Activated CD8-positive, alpha-beta memory T cell treated with anti-CD3 and anti-CD28 coated beads for 1 hour (primary cell): ENCODE measurements around the gene KIF15.
"Not testable (repeated sequence)": the region's sequence is repeated elsewhere in the genome, so short reads cannot be mapped to it uniquely, and the experiment has no call there.

Experiments
- DNase-seq, 2 donors: peaks; one replicate each; pipeline ENCODE4 v3.0.0-alpha.2; 2020; ENCODE audit warnings: low read depth in 1 of 2; ENCODE audit errors: extremely low read depth in 1 of 2

The KIF15 gene

GRCh38 chr3:44825264-44825925 lies 63.8 kb downstream of the KIF15 start:
- no peak for DNase-seq

- DNase-seq, result no peak
Measured at GRCh38 chr3:44827196-44827595, 65.6 kb downstream of the KIF15 start.

GRCh38 chr3:44831232-44831631 lies 69.6 kb downstream of the KIF15 start:
- DNase-seq, result no peak

- no peak for DNase-seq
Measured at GRCh38 chr3:44832032-44832431, 70.4 kb downstream of the KIF15 start.

GRCh38 chr3:44832965-44833364 lies 71.4 kb downstream of the KIF15 start:
- no peak for DNase-seq

- no peak for DNase-seq
Measured at GRCh38 chr3:44833394-44833793, 71.8 kb downstream of the KIF15 start.

- no peak for DNase-seq
Measured at GRCh38 chr3:44835684-44836083, 74.1 kb downstream of the KIF15 start.

- no peak for DNase-seq
Measured at GRCh38 chr3:44842376-44842775, 80.8 kb downstream of the KIF15 start.

- no peak for DNase-seq
Measured at GRCh38 chr3:44845528-44846520, 84.2 kb downstream of the KIF15 start.

GRCh38 chr3:44848634-44849033 lies 87.0 kb downstream of the KIF15 start:
- no peak for DNase-seq

- not testable (repeated sequence) for DNase-seq
Measured at GRCh38 chr3:44856663-44857062, 95.1 kb downstream of the KIF15 start.

- no peak for DNase-seq
Measured at GRCh38 chr3:44860117-44860516, 98.5 kb downstream of the KIF15 start.

- DNase-seq, result peak; percentile 62 to 84
Measured at GRCh38 chr3:44861412-44862225, 100.0 kb downstream of the KIF15 start, which contains the start of gene TMEM42. TSS of gene TMEM42 (plus strand) at chr3:44861912. CDS start at chr3:44861925, 13 bp downstream.

- no peak for DNase-seq
Measured at GRCh38 chr3:44862226-44862637, 100.6 kb downstream of the KIF15 start.

- DNase-seq, result no peak
Measured at GRCh38 chr3:44865272-44866035, 103.9 kb downstream of the KIF15 start.

- no peak for DNase-seq
Measured at GRCh38 chr3:44867421-44868111, 106.0 kb downstream of the KIF15 start.

GRCh38 chr3:44870375-44871061 lies 108.9 kb downstream of the KIF15 start:
- DNase-seq, result no peak

- DNase-seq, result no peak
Measured at GRCh38 chr3:44874308-44874707, 112.7 kb downstream of the KIF15 start, which contains the start of gene TGM4. TSS of gene TGM4 (plus strand) at chr3:44874608. CDS start at chr3:44874679, 71 bp downstream.

GRCh38 chr3:44875596-44875995 lies 114.0 kb downstream of the KIF15 start:
- no peak for DNase-seq
